ENCODE measurements around the gene CYP4B1.

CYP4B1 gene

DNA sequence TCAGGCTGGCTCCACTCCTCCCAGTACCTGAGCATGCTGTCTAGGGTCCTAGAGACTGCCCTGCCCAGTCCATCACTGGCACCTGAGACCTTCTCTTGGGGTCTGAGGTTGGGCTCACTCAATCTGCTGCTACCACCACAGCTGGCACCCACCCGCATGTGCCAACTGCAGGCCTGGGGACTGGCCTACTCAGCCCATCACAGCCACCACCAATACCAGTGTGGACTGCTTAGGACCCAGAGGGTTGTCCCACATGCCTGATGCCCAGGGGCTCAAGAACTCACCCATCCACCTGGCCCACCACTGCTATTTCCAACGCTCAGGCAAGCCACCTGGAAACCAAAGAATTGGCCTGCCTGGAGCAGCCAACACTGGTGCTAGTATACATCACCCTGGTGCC is 63.5 kb downstream of the CYP4B1 start:
- H3K27ac ChIP-seq: no peak overlapping the region
- TF ChIP-seq, protein P1, sequence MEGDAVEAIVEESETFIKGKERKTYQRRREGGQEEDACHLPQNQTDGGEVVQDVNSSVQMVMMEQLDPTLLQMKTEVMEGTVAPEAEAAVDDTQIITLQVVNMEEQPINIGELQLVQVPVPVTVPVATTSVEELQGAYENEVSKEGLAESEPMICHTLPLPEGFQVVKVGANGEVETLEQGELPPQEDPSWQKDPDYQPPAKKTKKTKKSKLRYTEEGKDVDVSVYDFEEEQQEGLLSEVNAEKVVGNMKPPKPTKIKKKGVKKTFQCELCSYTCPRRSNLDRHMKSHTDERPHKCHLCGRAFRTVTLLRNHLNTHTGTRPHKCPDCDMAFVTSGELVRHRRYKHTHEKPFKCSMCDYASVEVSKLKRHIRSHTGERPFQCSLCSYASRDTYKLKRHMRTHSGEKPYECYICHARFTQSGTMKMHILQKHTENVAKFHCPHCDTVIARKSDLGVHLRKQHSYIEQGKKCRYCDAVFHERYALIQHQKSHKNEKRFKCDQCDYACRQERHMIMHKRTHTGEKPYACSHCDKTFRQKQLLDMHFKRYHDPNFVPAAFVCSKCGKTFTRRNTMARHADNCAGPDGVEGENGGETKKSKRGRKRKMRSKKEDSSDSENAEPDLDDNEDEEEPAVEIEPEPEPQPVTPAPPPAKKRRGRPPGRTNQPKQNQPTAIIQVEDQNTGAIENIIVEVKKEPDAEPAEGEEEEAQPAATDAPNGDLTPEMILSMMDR (conservative IDR thresholded peaks at IDR 0.05): no peak
- no peak for TF ChIP-seq ZFX (IDR thresholded peaks at IDR 0.05)
